Activated gamma-delta T cell treated with anti-CD3 and anti-CD28 coated beads, Interleukin-2, amount 50 U/mL, for 16 hours (primary cell): ENCODE measurements around the gene HSD11B2.

ENCODE experiments used
- DNase-seq: peaks from one replicate; pipeline ENCODE4 v3.0.0-alpha.2; 2020; ENCODE audit warnings: low read depth

Gene HSD11B2

GRCh38 chr16:67435758-67436164, 4.8 kb downstream of the HSD11B2 start:
- DNase-seq: no peak

- DNase-seq: no peak
Observed at GRCh38 chr16:67436640-67437193, 5.8 kb downstream of the HSD11B2 start.

- no peak for DNase-seq
Observed at GRCh38 chr16:67437513-67437912, 6.6 kb downstream of the HSD11B2 start.

GRCh38 chr16:67438098-67438791, 7.3 kb downstream of the HSD11B2 start:
- DNase-seq: no peak

- DNase-seq: no peak
Observed at GRCh38 chr16:67438824-67439393, 8.0 kb downstream of the HSD11B2 start.

DNA sequence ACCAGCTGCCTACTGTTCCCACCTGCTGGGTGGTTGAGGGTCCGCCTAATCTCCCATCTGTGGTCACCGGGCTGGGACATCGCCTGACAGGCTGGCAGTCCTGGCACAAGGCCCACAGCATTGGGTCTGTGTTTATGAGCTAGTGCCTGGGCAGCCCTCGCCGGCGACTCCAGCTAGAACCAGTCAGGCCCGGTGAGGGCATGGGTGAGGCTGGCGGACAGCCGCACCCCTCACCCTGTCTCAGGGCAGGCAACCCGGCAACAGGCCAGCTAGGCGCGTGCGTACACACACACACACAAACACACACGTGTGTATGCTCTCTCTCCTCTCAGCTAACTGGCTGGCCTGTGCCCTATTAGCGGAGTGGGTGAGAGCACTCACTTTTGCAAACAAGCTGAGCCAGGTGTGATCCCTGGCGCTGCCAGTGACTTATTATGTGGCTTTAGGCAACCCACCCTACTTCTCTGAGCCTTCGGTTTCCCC, 10.4 kb downstream of the HSD11B2 start:
- DNase-seq: no peak

GRCh38 chr16:67441907-67442306, 11.0 kb downstream of the HSD11B2 start:
- DNase-seq: no peak

DNA sequence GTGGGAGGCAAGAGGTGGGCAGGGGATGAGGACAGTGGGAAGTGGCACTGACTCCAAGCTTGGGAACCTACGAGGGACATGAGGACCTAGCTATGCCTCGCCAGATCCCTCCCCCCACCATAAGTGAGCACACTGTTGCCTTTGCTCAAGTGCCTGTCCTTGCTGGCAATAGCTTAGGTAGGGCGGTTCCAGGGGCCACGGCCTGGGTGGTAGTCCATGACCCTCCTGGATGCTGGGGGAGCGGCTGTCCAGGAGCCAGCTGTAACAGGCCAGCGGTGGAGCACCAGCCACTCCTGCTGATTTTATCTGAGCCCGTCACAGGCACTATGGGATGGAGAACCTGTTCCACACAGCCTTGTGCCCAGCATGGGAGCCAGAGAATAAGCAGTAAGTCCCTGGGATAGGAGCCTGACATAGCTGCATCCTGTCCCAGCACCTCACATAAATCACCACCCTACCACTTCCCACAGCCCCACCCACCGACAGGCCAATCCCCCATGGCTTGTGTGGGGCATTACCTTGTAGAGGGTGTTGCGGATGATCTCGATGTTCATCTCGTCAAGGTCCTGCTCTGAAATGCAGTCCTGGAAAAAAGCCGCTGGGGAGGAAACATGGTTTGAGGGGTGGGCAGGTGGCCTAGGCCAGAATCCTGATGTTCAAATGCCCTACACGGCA, 11.8 kb downstream of the HSD11B2 start:
- no peak for DNase-seq

DNA sequence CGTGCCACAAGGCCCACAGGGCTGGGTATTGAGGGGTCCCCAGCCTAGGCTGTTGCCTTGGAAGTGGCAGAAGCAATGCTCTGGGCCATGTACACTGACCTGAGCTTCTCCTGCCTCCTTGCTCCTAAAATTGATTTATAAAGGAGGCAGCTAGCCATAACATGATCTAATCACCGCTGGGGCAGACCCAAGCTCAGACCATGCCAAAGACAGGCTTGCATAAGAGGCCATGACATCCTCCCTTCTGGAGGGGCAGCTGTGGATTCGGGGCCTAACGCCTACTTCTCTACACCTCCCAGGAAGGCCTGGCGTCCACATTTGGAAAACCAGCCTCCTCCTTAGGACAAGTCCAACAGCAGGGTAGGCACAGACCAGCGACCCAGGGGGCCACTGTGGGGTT, 12.3 kb downstream of the HSD11B2 start:
- no peak for DNase-seq

- no peak for DNase-seq
Observed at GRCh38 chr16:67444259-67445125, 13.6 kb downstream of the HSD11B2 start.

DNA sequence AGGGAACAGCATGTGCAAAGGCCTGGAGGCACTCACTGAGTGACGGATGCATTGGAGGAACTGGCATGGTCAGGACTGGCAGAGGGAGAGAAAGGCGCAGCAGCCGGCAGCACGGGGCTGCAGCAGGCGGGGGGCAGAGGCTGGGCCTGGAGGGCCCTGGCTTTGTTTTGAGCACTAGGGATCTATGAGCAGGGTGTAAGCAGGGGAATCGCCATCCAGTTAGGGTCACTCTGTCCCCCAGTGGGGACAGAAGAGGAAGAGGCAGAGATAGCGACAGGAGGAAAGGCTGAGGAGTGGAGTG, 14.2 kb downstream of the HSD11B2 start:
- DNase-seq: no peak

GRCh38 chr16:67445441-67445912, 14.6 kb downstream of the HSD11B2 start:
- DNase-seq: no peak

DNA sequence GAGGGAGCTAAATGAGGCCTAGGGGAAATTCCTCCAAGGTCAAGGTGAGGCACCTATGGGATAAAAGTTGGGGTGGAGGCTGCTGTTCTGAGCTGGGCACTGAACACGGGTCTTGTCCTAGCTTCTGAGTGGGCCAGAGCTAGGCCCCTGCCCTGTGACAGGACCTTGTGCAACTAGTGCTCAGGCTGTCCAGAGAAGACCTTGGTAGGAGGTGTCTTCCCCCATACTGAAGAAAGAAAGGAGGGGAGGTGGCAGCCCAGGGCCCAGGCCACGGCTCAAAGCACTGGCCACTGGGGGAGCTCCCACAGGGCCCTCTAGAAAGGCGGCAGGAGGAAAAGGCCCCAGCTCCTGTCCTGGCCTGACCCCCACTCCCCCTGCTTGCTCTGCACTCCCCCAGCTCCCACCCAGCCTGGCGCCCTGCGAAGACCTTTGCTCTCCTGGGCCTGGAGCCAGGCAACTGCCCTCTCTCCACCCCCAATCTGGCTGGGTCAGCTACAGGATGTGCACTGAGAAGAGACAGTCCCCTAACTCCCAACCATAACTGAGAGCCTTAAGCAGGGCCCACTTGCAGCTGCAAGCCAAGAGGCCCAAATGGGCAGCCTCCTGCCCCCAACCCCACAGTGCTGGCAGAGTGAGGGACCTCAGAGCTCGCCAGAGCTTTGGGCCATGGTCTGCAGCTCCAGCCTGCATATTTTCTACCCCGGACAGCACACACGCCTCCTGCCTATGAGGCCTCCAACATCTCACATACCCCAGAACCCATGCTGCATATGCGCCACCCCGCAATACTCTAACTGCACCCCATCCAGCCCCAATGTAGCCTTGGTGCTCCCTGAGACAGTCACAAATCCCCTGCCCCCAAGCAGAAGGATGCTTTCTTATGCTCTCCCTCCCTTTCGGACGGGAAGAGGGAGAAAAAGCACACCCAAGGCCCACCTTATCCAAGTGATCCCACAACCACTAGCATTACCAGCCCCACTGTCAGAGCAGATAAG, 15.3 kb downstream of the HSD11B2 start:
- DNase-seq: no peak

GRCh38 chr16:67446968-67447507, 16.1 kb downstream of the HSD11B2 start:
- DNase-seq: no peak

- peak; percentile 25 for DNase-seq
Observed at GRCh38 chr16:67447508-67448076, 16.7 kb downstream of the HSD11B2 start.

GRCh38 chr16:67448580-67448979, 17.7 kb downstream of the HSD11B2 start:
- DNase-seq: no peak

DNA sequence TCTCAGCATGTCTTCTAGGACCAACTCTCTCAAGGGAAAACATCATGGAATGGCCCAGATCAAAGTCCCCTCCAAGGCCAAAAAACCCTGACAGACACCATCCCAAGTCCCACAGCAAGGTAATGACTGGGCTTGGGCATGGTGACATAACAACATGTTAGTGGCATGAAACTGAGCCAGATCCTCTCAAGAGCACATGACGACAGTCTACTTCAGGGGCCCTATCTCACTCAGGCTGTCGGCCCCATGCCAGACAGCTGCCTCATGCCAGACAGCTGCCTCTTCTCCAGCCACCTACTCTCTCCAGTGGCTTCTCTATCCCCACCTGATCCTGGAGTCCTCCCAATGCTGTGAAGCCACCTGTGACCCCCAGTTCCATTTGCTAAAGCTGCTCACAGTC, 18.4 kb downstream of the HSD11B2 start:
- DNase-seq: no peak

- no peak for DNase-seq
Observed at GRCh38 chr16:67449739-67450138, 18.8 kb downstream of the HSD11B2 start.

DNA sequence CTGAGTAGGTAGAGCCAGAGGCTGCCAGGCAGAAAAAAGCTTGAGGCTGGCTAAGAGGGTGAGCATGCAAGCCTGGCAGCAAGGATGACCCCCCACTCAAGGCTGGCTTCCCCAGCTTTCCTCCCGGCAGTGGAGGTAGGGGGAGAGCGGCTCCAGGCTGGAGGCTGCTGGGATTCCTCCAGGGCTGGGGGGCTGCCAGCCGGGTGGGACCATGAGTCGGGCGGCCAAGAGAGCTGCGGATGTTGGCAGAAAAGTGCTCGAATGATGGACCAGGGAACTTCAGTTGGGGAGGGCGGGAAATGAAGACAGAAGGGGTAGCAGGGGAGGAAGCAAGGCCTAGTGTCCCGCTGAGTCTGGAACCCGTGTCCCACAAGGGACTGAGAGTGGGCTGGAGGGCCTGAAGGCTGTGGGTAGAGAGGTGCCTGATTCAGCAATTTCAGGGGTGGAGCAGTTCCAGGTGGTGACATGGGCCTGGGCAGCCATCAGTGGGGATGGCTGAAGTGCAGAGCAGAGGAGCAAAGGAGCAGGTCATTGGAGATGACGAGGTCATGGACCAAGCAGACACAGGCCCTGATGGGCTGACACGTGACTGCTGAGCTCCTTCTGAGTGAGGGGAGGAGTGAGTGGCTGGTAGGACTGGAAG, 20.3 kb downstream of the HSD11B2 start:
- DNase-seq: no peak
